Ovary (tissue), 9 donors: ENCODE results near the gene SULT6B1. TPM values are rescaled to one million over a fixed set of nuclear protein-coding genes. Genes with fewer than 3 reads are reported as not detected.

Source experiments
- DNase-seq, 5 donors: peaks; one replicate each; pipeline ENCODE4 v3.0.0-alpha.2; 2019 to 2020
- H3K27ac ChIP-seq, 2 donors: fragments of 200-600 bp; one replicate each; pipeline versions ENCODE4 v1.5.1 to v1.8.0; 2019 to 2022
- H3K27me3 ChIP-seq: fragments of 200-600 bp; one replicate; pipeline ENCODE4 v1.8.0; 2022
- H3K36me3 ChIP-seq: fragments of 200-600 bp; sonication (generic); one replicate; pipeline ENCODE4 v1.5.1; 2019
- H3K4me1 ChIP-seq: one replicate; pipeline ENCODE4 v1.8.1; 2013; ENCODE audit warnings: mild to moderate bottlenecking, moderate library complexity; ENCODE audit not compliant: insufficient read depth
- H3K4me3 ChIP-seq: fragments of 200-600 bp; sonication (generic); one replicate; pipeline ENCODE4 v1.5.1; 2017
- H3K9me3 ChIP-seq, 2 donors: fragments of 200-600 bp in 1 of 2; sonication (generic) in 1 of 2; one replicate each; pipeline versions ENCODE4 v1.5.1 to v1.8.1; 2013 to 2019; ENCODE audit warnings: mild to moderate bottlenecking in 1 of 2, moderate library complexity in 1 of 2
- CTCF ChIP-seq, 3 donors: fragments of 450-650 bp in 2 of 3; fragments of 200-600 bp in 1 of 3; IDR thresholded peaks; one replicate each; pipeline versions ENCODE4 v1.5.1 to v1.8.0; 2016 to 2022; ENCODE audit warnings: antibody characterized with exemption in 3 of 3, mild to moderate bottlenecking in 1 of 3
- EP300 ChIP-seq: sonication (generic); formaldehyde crosslinking; IDR thresholded peaks from one replicate; pipeline ENCODE4 v1.6.1; 2017; ENCODE audit warnings: antibody characterized with exemption
- POLR2A ChIP-seq: fragments of 450-650 bp; IDR thresholded peaks from one replicate; pipeline ENCODE4 v1.6.1; 2017; ENCODE audit warnings: antibody characterized with exemption, mild to moderate bottlenecking, moderate library complexity
- WGBS, 3 donors: extraction: QIAGEN DNeasy Blood & Tissue Kit in 1 of 3; methylation state at CpG; one replicate each; pipeline versions ENCODE4 v1.1.5 to v1.1.7; 2013 to 2017; 5-methylcytosine and 5-hydroxymethylcytosine counted together
- intact Hi-C, 4 donors: fragments of 100-400 bp; cut with DNase I; formaldehyde crosslinking; loops; one replicate each; pipeline versions ENCODE4 v1.11.0 to v1.15.1; 2022 to 2023
- polyA plus RNA-seq, 2 donors: library from polyadenylated mRNA; stranded (reverse); fragments of 200-250 nt in 1 of 2; fragments of 350-450 nt in 1 of 2; fragmentation: Illumina TruSeq in 1 of 2; extraction: RNeasy Lipid Tissue Mini Kit (QIAGEN cat#74804) in 1 of 2; gene quantifications; one replicate each; pipeline ENCODE4 v1.2.3, GENCODE V29; 2013 to 2014
- total RNA-seq, 7 donors: library from RNA; depleted of rRNA in 2 of 7; stranded (reverse); fragments of >200 nt in 2 of 7; fragmentation: NEBNext Ultra II Directional in 3 of 7; extraction: Animal tissue kit (Norgen Biotek cat#: 25700) in 3 of 7; gene quantifications; one replicate each; pipeline versions ENCODE4 v1.1.0 to v1.2.4, GENCODE V29; 2016 to 2023
- donor health status: DM: no; HTN: no; CAD: no; lungs with moderate emphysema.
- donor health status: DM: no; HTN: no; CAD: no.
- donor health status: Bipolar disorder and iron deficiency.
- donor health status: DM: yes; HTN: yes; CAD: no.
- donor health status: DM: no; HTN: no; CAD: no.
- donor health status: DM: yes; HTN: yes; CAD: no.

The SULT6B1 gene
- total and polyA plus RNA-seq, 9 donors = not detected

- Histone ChIP-seq H3K4me1 (no peaks in the 10 kb centered on the region), H3K27me3 (no peaks in the 10 kb centered on the region), H3K27ac (no peak overlapping the region), H3K9me3 (no peaks in the 10 kb centered on the region), H3K4me3 (no peak overlapping the region), H3K36me3 (no peaks in the 10 kb centered on the region)
- 81 to 90% (median 85%) methylated on average over 4 of the region's 4 CpGs for WGBS, 3 donors
- no peak for TF ChIP-seq CTCF (IDR thresholded peaks at IDR 0.05)
- TF ChIP-seq POLR2A = no peak
- no peak for TF ChIP-seq EP300
- intact Hi-C loops = no loop called here
- no peak for DNase-seq
Observed at GRCh38 chr2:37191253-37191652, 2.8 kb upstream of the SULT6B1 start.

GRCh38 chr2:37190290-37190689 is 1.8 kb upstream of the SULT6B1 start:
- TF ChIP-seq CTCF (IDR thresholded peaks at IDR 0.05) (no peak), EP300 (no peak), POLR2A (no peak)
- Histone ChIP-seq H3K36me3 (no peaks in the 10 kb centered on the region), H3K27me3 (no peaks in the 10 kb centered on the region), H3K27ac (no peak overlapping the region), H3K9me3 (no peaks in the 10 kb centered on the region), H3K4me3 (no peak overlapping the region), H3K4me1 (no peaks in the 10 kb centered on the region)
- intact Hi-C loops = no loop called here
- 85 to 93% (median 89%) methylated on average over 4 of the region's 4 CpGs for WGBS, 3 donors
- no peak for DNase-seq

- Histone ChIP-seq H3K9me3 (no peaks in the 10 kb centered on the region), H3K36me3 (no peaks in the 10 kb centered on the region), H3K4me3 (no peak overlapping the region), H3K27me3 (no peaks in the 10 kb centered on the region), H3K4me1 (no peaks in the 10 kb centered on the region), H3K27ac (peak overlapping the region in 1 of 2 donors; percentile 31)
- intact Hi-C loops = no loop called here
- TF ChIP-seq EP300 = no peak
- TF ChIP-seq POLR2A = no peak
- no peak for TF ChIP-seq CTCF (IDR thresholded peaks at IDR 0.05)
- WGBS, 3 donors = 64 to 68% (median 66%) methylated on average over 6 of the region's 6 CpGs
- peak; percentile 48 to 68 (median 51) for DNase-seq
Observed at GRCh38 chr2:37189452-37190153, 1.1 kb upstream of the SULT6B1 start.

GRCh38 chr2:37181726-37182684 is 6.5 kb downstream of the SULT6B1 start:
- no peak overlapping the region for H3K4me3 ChIP-seq
- intact Hi-C loops = no loop called here
- no peaks in the 10 kb centered on the region for H3K4me1 ChIP-seq
- no peaks in the 10 kb centered on the region for H3K9me3 ChIP-seq
- no peak for DNase-seq
- WGBS, 3 donors = 72 to 84% (median 82%) methylated on average over 17 of the region's 17 CpGs
- no peak overlapping the region for H3K27ac ChIP-seq
- no peaks in the 10 kb centered on the region for H3K36me3 ChIP-seq
- no peaks in the 10 kb centered on the region for H3K27me3 ChIP-seq
- TF ChIP-seq EP300 (no peak), POLR2A (no peak), CTCF (IDR thresholded peaks at IDR 0.05) (no peak)
